Retinal pigment epithelial cell (primary cell): ENCODE data around the gene MACF1.

Source experiments
- DNase-seq: peaks from one replicate; pipeline ENCODE4 v3.0.0-alpha.2; 2010; ENCODE audit warnings: low read depth
- H3K4me3 ChIP-seq: 2 replicates; pipeline ENCODE4 v1.5.1; 2011; ENCODE audit warnings: mild to moderate bottlenecking, low read length, control low read depth, moderate library complexity
- CTCF ChIP-seq: conservative IDR thresholded peaks from 2 replicates; pipeline ENCODE4 v1.5.1; 2011; ENCODE audit warnings: low read depth, low read length, control low read depth, inconsistent platforms

Gene MACF1

GRCh38 chr1:39393645-39394044 lies 189.2 kb downstream of the MACF1 start:
- TF ChIP-seq CTCF: no peak
- DNase-seq: no peak

GRCh38 chr1:39394059-39394458 lies 189.6 kb downstream of the MACF1 start:
- DNase-seq: no peak
- no peak overlapping the region for H3K4me3 ChIP-seq
- TF ChIP-seq CTCF: no peak

More at GRCh38 chr1:39393645-39394044, 189.2 kb downstream of the MACF1 start:
- no peak overlapping the region for H3K4me3 ChIP-seq

GRCh38 chr1:39394598-39394997 lies 190.1 kb downstream of the MACF1 start:
- no peak overlapping the region for H3K4me3 ChIP-seq
- TF ChIP-seq CTCF: no peak
- DNase-seq: no peak

- peak overlapping the region; percentile 5 for H3K4me3 ChIP-seq
- peak; percentile 75 for DNase-seq
- TF ChIP-seq CTCF: no peak
Observed at GRCh38 chr1:39395357-39395831, 190.9 kb downstream of the MACF1 start.

- no peak for DNase-seq
- no peak for TF ChIP-seq CTCF
- H3K4me3 ChIP-seq: no peak overlapping the region
Observed at GRCh38 chr1:39396671-39397070, 192.2 kb downstream of the MACF1 start.

GRCh38 chr1:39397487-39397886 lies 193.0 kb downstream of the MACF1 start:
- no peak overlapping the region for H3K4me3 ChIP-seq
- no peak for TF ChIP-seq CTCF
- DNase-seq: no peak

GRCh38 chr1:39398278-39399021 lies 194.0 kb downstream of the MACF1 start:
- no peak overlapping the region for H3K4me3 ChIP-seq
- TF ChIP-seq CTCF: no peak
- peak; percentile 97 for DNase-seq
